GM19239 (cell line): Measurements from ENCODE around the gene YEATS2.

ENCODE experiments used
- DNase-seq: peaks from one replicate; pipeline ENCODE4 v3.0.0; 2011; ENCODE audit warnings: low spot score; ENCODE audit not compliant: insufficient read length
- FAIRE-seq: peaks from 2 replicates; lab custom pipeline; 2011; peaks lifted over from hg19 to GRCh38; lab: Jason Lieb, UNC

YEATS2 gene

GRCh38 chr3:183808355-183808754 is 110.8 kb downstream of the YEATS2 start:
- DNase-seq (no peak), FAIRE-seq (no peak)

- FAIRE-seq (no peak), DNase-seq (no peak)
These were observed 111.7 kb downstream of the YEATS2 start for GRCh38 chr3:183809270-183809669.

- FAIRE-seq (no peak), DNase-seq (no peak)
These were observed 113.3 kb downstream of the YEATS2 start for GRCh38 chr3:183810643-183811594.

GRCh38 chr3:183811638-183812037 is 114.0 kb downstream of the YEATS2 start:
- FAIRE-seq (no peak), DNase-seq (no peak)

- DNase-seq (no peak), FAIRE-seq (no peak)
These were observed 115.3 kb downstream of the YEATS2 start for GRCh38 chr3:183812761-183813445.

- FAIRE-seq (no peak), DNase-seq (no peak)
These were observed 116.6 kb downstream of the YEATS2 start for GRCh38 chr3:183814240-183814639.

- no peak for FAIRE-seq
These were observed 118.0 kb downstream of the YEATS2 start for GRCh38 chr3:183815563-183815940.

GRCh38 chr3:183815951-183816475 is 118.4 kb downstream of the YEATS2 start:
- FAIRE-seq (no peak), DNase-seq (no peak)

More at GRCh38 chr3:183815563-183815940, 118.0 kb downstream of the YEATS2 start:
- no peak for DNase-seq

GRCh38 chr3:183816681-183817510 is 119.3 kb downstream of the YEATS2 start:
- DNase-seq (no peak), FAIRE-seq (no peak)

GRCh38 chr3:183817639-183818038 is 120.0 kb downstream of the YEATS2 start:
- no peak for FAIRE-seq
- no peak for DNase-seq

- FAIRE-seq (no peak), DNase-seq (no peak)
These were observed 120.5 kb downstream of the YEATS2 start for GRCh38 chr3:183818041-183818620.

GRCh38 chr3:183818706-183819624 is 121.4 kb downstream of the YEATS2 start:
- FAIRE-seq: no peak
- no peak for DNase-seq

- FAIRE-seq: no peak
- no peak for DNase-seq
These were observed 122.2 kb downstream of the YEATS2 start for GRCh38 chr3:183819831-183820230.

GRCh38 chr3:183822631-183823030 is 125.0 kb downstream of the YEATS2 start:
- DNase-seq (no peak), FAIRE-seq (no peak)

GRCh38 chr3:183823963-183824362 is 126.4 kb downstream of the YEATS2 start:
- no peak for FAIRE-seq
- no peak for DNase-seq

GRCh38 chr3:183824761-183825455 is 127.3 kb downstream of the YEATS2 start:
- no peak for DNase-seq
- FAIRE-seq: no peak

GRCh38 chr3:183825456-183826161 is 128.0 kb downstream of the YEATS2 start, which contains the start of gene MAP6D1:
Gene MAP6D1 (minus strand): TSS chr3:183825577. CDS start chr3:183825547, 30 bp downstream.
- FAIRE-seq (peak; percentile 64), DNase-seq (peak; percentile 75)
